Astrocyte of the hippocampus (primary cell): ENCODE results near the gene BSND.
A peak's percentile ranks its signal among the peaks of the same experiment; 100 is the strongest.

Experiments
- DNase-seq: peaks from one replicate; pipeline ENCODE4 v3.0.0; 2011; ENCODE audit warnings: low read depth, low spot score

Gene BSND

DNA sequence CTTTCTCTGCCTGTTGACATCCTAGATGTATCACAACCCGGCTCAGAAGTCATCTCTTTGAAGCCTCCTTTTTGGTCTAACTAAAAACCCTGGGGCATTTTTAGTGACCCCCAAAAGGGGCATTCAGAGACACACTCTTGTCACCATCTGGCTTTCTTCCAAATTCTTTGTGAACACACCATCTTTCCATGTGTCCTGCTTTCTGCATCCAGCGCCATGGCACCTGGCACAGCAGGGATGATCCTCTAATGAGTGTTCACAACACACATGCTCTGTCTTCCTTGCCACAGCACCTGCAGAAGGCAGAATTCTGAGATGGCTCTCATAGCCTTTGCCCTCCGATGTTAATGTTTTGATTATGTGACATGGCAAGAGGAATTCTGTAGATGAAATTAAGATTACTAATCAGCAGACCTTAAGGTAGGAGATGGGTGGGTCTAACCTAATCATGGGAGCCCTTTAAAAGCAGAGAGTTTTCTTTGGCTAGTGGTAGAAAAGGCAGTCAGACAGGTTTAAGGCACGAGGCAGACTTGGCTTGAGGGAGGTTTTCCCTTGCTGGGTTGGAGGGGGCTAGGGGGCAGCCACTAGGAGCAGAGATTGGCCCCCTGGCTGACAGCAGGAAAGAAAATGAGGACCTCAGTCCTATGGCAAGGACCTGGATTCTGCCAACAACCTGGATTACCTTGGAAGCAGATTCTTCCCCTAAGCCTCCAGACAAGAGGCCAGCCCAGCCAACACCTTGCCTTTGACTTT lies 23.2 kb upstream of the BSND start:
- DNase-seq = no peak

DNA sequence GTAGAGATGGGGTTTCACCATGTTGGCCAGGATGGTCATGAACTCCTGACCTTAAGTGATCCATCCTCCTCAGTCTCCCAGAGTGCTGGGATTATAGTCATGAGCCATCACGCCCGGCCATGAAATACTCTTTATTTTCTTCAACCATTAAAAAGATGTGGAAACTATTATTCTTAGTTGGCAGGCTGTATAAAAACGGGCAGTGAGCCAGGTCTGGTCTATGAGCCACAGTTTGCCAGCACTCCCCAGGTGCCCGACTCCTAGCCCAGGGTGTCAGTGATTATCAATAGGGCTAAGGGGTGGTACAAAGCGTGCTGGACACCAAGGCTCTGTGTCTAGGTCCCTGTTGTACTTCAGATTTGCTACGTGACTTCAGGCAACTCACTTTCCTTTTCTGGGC lies 22.0 kb upstream of the BSND start:
- no peak for DNase-seq

DNA sequence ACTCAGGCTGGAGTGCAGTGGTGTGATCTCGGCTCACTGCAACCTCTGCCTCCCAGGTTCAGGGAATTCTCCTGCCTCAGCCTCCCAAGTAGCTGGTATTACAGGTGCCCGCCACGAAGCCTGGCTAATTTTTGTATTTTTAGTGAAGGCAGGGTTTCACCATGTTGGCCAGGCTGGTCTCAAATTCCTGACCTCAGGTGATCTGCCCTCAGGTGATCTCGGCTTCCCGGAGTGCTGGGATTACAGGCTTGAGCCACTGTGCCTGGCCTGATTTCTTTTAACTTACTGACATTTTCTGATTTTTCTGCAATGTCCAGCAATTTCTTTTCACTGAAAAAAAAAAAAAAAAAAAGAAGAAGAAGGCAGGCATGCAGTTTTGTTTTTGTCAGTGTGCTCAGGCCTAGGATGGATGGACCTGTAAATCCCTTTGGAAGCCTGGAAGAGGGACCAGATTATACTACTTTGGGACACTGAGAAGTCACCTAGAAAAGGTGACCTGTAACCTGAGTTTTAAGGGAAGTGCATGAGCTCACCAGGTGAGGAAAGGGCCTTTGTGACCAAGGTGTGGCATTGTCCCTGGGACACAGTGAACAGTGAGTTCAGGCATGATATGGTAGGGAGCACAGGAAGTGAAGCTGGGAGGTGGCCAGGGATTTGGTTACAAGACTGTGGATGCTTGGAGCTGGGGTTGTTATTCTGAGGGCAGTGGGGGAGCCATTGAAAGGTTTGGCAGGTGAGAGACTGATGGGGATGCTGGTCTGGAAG lies 21.0 kb upstream of the BSND start:
- DNase-seq = no peak

GRCh38 chr1:54978528-54979326 lies 20.0 kb upstream of the BSND start:
- DNase-seq = no peak

- DNase-seq = no peak
These were observed 19.3 kb upstream of the BSND start for GRCh38 chr1:54979327-54979891.

- DNase-seq = no peak
These were observed 18.6 kb upstream of the BSND start for GRCh38 chr1:54980046-54980527.

GRCh38 chr1:54980528-54981241 lies 18.0 kb upstream of the BSND start, which contains the start of gene TMEM61:
Gene TMEM61 (plus strand): TSS chr1:54980628. CDS start chr1:54981066, 438 bp downstream.
- DNase-seq = peak; percentile 47

GRCh38 chr1:54981466-54981865 lies 17.3 kb upstream of the BSND start:
- DNase-seq = no peak

DNA sequence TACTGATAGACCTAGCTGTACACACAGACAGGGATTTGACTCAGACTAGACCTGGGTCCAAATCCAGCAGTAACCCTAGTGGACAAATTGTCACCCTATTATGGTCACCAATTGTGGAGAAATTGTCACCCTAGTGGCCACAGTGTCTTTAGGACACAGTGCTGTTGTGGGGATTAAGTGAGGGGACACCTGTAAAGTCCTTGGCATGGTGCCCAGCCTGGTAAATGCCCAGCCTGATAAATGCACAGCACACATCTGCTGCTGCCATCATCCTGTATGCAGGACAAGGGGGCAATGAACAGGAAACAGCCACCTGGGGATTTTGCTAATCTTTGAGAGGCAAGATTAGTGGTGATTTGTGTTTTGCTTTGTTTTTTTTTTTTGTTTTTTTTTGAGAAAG lies 16.0 kb upstream of the BSND start:
- DNase-seq = no peak

- no peak for DNase-seq
These were observed 14.4 kb upstream of the BSND start for GRCh38 chr1:54984131-54984842.

- DNase-seq = no peak
These were observed 13.2 kb upstream of the BSND start for GRCh38 chr1:54985556-54985955.

DNA sequence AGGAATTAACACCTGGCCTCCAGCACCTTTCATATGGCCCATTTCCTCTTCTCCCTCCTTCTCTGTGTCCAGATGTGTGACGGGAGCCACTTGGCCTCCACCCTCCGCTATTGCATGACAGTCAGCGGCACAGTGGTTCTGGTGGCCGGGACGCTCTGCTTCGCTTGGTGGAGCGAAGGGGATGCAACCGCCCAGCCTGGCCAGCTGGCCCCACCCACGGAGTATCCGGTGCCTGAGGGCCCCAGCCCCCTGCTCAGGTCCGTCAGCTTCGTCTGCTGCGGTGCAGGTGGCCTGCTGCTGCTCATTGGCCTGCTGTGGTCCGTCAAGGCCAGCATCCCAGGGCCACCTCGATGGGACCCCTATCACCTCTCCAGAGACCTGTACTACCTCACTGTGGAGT lies 12.7 kb upstream of the BSND start:
- DNase-seq = no peak

- no peak for DNase-seq
These were observed 12.2 kb upstream of the BSND start for GRCh38 chr1:54986533-54986932.

- no peak for DNase-seq
These were observed 11.3 kb upstream of the BSND start for GRCh38 chr1:54987427-54987826.

DNA sequence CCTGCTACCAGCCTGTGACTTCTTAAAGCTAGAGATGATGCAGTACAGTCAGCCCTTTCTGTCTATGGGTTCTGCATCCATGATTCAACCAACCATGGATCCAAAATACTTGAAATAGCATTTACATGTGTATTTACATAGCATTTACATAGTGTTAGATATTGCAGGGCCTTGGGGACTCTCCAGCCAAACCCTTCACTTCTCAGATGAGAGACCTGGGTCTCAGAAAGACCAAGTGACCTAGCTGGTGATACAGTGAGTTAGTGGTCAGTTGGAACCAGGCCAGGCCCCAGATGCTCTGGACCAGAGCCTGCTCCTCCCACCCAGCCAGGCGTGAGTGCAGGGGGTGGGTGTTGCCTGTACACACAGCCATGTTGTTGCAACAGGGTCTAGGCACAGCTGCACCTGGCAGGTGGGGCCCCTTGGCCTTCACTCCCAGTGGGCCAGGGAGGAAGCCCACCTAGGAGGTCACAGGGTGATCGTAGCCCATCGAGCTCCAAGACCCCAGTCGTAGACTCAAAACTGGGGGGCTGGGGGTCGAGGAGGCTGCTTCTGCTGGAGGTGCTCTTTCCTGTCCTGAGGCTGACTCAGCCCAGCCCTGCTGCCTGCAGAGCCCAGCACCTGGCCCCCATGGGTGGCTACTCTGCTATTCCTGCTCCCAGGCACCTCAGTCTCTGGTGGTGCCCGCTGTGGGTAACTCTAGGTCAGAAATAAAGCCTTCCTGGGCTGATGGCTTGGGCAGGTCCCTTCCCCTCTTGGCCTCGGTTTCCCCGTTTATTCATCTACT lies 10.6 kb upstream of the BSND start:
- DNase-seq = peak; percentile 52

DNA sequence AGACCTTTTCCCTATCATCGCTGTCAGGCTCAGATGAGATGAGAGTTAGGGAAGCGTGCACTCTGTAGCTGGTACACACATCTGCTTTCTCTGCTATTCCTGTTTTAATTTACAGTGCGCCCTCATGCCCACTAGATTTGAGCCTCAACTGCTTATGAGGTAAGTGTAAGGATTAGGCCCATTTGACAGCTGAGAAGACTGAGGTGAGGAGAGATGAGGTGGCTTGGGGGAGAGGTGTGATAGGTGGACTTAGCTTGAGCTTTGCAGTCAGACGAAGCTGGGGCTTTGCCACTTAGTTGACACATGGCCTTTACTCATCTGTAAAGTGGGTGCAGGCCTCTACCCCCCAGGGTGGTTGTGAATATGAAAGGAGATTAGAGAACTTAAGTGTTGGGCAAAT lies 9.8 kb upstream of the BSND start:
- no peak for DNase-seq

- no peak for DNase-seq
These were observed 9.3 kb upstream of the BSND start for GRCh38 chr1:54989473-54989872.

DNA sequence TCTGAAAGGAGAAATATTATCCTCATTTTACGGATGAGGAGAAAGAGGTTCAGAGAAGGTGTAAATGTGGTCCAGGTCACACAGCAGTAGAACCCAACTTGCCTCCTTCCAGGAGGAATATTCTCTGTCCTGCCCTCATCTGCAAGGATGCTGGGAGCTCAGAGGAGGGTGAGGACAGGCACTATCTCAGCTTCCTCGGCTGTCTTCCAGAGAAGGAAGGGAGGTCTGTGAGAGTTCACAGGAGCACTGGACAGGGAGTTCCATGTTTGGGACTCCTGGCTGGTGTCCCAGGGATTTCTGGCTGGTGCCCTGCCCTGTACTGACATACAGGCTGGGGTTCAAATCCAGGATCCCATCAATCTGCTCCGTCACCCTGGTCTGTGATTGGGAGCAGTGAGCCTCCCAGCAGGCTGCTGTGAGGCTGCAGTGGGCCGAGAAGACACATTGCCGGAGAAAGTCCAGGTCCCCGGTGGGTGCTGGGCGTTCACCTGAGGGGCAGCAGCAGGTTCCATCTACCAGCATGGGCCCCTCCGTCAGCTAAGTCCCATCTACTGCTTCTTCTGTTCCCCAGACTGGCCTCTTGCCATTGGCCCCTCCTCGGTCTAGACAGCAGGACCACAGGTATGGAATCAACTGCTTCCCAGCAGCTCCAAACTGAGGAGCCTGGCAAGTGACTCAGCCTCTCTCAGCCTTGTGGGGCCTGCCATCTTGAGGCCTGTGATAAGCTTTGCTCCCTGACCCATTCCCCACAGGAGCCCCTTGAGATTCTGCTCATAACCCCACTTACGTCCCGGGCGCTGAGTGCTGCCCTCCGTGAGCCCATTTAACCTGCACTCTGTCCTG lies 8.5 kb upstream of the BSND start:
- DNase-seq = peak; percentile 83

DNA sequence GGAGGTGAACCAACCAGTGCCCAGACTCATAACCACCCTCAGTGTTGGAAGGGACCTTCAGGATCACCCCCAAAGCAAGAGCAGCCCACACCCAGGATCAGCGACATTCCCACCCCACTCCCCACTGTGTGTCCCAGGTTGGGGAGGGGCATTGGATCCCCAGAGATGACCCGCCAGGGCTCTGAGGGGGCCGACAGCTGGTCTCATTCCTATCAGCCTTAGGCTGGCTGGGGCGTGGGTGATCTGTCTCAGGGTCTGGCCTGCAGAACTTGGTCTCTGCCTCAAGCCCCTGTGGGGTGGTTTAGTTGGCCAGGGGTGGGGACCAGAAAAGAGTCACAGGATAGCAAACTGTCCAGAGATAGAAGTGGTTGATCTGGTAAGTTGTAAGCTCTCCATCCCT lies 7.8 kb upstream of the BSND start:
- no peak for DNase-seq
